Muscle layer of duodenum (tissue), 2 donors: ENCODE results near the gene CYP4F8.
"Not testable (repeated sequence)": the region's sequence is repeated elsewhere in the genome, so short reads cannot be mapped to it uniquely, and the experiment has no call there.

Experiments
- H3K27ac ChIP-seq: one replicate; pipeline ENCODE4 v1.7.0; 2013; ENCODE audit warnings: mild to moderate bottlenecking, low read length
- H3K27me3 ChIP-seq: one replicate; pipeline ENCODE4 v1.7.0; 2013; ENCODE audit warnings: low read depth, mild to moderate bottlenecking, control low read depth, low read length
- H3K36me3 ChIP-seq, 2 donors: one replicate each; pipeline ENCODE4 v1.7.0; 2013; ENCODE audit warnings: low read length in 2 of 2, control low read depth in 1 of 2, mild to moderate bottlenecking in 1 of 2; ENCODE audit not compliant: insufficient read depth in 2 of 2, control insufficient read depth in 1 of 2
- H3K4me1 ChIP-seq, 2 donors: one replicate each; pipeline ENCODE4 v1.7.0; 2013; ENCODE audit warnings: low read length in 2 of 2, mild to moderate bottlenecking in 2 of 2, control low read depth in 1 of 2, moderate library complexity in 1 of 2; ENCODE audit not compliant: insufficient read depth in 2 of 2, control insufficient read depth in 1 of 2
- H3K4me3 ChIP-seq, 2 donors: one replicate each; pipeline ENCODE4 v1.7.0; 2013; ENCODE audit warnings: low read length in 2 of 2, low read depth in 1 of 2, mild to moderate bottlenecking in 1 of 2
- H3K9me3 ChIP-seq, 2 donors: one replicate each; pipeline ENCODE4 v1.7.0; 2013; ENCODE audit warnings: low read length in 2 of 2, control low read depth in 1 of 2, mild to moderate bottlenecking in 1 of 2; ENCODE audit not compliant: control insufficient read depth in 1 of 2
- donor health status: healthy.

The CYP4F8 gene

DNA sequence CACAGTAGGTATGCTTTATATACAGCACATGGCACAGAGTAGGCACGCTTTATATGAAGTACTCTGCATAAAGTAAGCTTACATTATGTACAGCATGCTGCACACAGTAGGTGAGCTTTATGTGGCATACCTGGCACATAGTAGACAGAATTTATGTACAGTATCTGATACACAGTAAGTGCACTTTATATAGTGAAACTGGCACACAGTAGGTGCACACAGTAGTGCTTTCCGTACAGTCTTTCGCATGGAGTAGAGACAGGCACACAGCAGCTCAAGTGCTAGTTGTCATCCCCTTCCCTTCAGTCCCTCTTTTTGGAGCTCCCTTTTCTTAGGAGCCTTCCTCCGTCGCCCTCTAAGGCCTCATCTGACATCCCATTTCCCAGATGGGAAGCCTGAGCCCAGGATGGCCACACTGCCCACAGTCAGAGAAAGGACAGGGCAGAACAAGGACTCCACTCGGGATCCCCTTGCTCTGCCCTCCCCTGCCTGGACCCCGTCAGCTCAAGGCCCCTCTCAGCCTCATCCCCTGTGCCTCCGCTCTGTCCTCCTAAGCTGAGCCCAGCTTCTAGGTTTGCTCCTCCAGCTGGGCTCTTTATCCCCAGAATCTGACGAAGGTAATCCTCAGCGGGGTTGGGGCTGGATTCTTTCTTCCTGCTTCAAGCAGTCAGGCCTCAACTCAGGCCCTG lies 57.0 kb downstream of the CYP4F8 start:
- no peaks in the 10 kb centered on the region for H3K27me3 ChIP-seq
- H3K36me3 ChIP-seq: no peaks in the 10 kb centered on the region
- H3K9me3 ChIP-seq: no peaks in the 10 kb centered on the region
- H3K4me1 ChIP-seq: peaks cover 0 to 15% of the 10 kb centered on the region in 2 donors
- no peak overlapping the region for H3K4me3 ChIP-seq
- peak overlapping the region; percentile 48 for H3K27ac ChIP-seq

DNA sequence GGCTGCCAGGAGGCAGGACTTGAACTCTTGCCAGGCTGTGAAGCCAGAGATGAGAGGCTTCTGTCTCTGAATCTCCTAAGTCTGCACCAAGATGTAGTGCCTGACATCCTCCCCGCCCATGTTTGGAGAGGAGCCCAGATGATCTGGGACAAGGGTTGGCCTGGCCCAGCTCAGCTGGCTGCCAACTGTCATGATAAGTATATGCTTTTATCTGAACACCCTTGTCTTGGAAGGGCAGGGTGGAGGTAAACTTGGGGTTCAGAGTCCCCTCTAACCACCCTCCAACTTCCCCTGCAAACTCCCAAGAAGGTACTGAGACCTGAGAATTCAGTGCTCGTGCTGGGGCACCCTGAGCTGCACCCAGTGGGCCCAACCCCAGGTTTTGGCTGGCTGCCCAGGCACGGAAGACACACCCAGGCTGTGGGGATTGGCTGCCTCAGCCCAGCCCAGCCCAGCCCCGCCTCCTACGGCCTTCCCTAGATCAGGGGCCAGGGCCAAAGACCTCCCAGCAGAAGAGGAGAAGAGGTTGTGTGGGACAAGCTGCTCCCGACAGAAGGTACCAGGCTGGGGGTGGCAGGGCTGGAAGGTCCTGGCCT lies 57.7 kb downstream of the CYP4F8 start, which contains the start of gene CYP4F12:
TSS of gene CYP4F12 (plus strand) at position 508 of the 596 bp plus-strand sequence. CDS start 443 bp downstream, outside the sequence.
- Histone ChIP-seq H3K27me3 (no peaks in the 10 kb centered on the region), H3K9me3 (no peaks in the 10 kb centered on the region), H3K36me3 (no peaks in the 10 kb centered on the region), H3K4me1 (peaks cover 0 to 15% of the 10 kb centered on the region in 2 donors), H3K4me3 (peak within 1 kb of the TSS in 1 of 2 donors; percentile 44), H3K27ac (peak within 1 kb of the TSS; percentile 48)

GRCh38 chr19:15673176-15673654 lies 58.2 kb downstream of the CYP4F8 start:
- Histone ChIP-seq H3K4me1 (peaks cover 0 to 15% of the 10 kb centered on the region in 2 donors), H3K4me3 (peak overlapping the region in 1 of 2 donors; percentile 44), H3K9me3 (no peaks in the 10 kb centered on the region), H3K27me3 (no peaks in the 10 kb centered on the region), H3K27ac (peak overlapping the region; percentile 23), H3K36me3 (no peaks in the 10 kb centered on the region)

- Histone ChIP-seq H3K27me3 (no peaks in the 10 kb centered on the region), H3K4me3 (no peak overlapping the region), H3K4me1 (peaks cover 0 to 15% of the 10 kb centered on the region in 2 donors), H3K36me3 (no peaks in the 10 kb centered on the region), H3K27ac (no peak overlapping the region), H3K9me3 (no peaks in the 10 kb centered on the region)
Observed at GRCh38 chr19:15675560-15675959, 60.5 kb downstream of the CYP4F8 start.

GRCh38 chr19:15679089-15679488 lies 64.1 kb downstream of the CYP4F8 start:
- Histone ChIP-seq H3K27ac (no peak overlapping the region), H3K36me3 (no peaks in the 10 kb centered on the region)

DNA sequence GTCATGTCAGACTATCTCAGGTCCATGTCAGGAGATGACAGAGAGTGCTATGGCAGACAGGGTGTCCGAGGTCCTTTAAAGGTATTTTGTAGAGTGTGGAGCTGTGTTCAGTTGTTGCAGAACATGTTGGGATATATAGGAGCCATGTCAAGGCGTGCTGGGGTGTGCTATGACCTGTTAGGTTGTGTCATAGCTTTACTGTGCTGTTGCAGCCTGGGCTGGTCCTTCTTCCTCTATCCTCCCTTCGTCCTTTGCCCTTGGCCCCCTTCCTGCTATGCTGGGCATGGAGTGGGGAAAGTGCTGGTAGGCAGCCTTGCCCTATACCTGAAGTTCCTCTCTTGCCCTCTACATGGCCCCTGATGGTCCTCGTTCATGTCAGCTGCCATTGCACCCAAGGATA lies 64.8 kb downstream of the CYP4F8 start:
- not testable (repeated sequence) for H3K4me3 ChIP-seq, H3K27me3 ChIP-seq, H3K9me3 ChIP-seq, H3K27ac ChIP-seq, H3K36me3 ChIP-seq, H3K4me1 ChIP-seq

More at GRCh38 chr19:15679089-15679488, 64.1 kb downstream of the CYP4F8 start:
- H3K4me1 ChIP-seq: no peaks in the 10 kb centered on the region
- no peaks in the 10 kb centered on the region for H3K27me3 ChIP-seq
- H3K9me3 ChIP-seq: no peaks in the 10 kb centered on the region
- no peak overlapping the region for H3K4me3 ChIP-seq
